IMR-90 (cell line): ENCODE data around the gene SPTLC1.

Source experiments
- CEBPB ChIP-seq: IDR thresholded peaks from 2 replicates; pipeline ENCODE4 v1.6.1; 2012; ENCODE audit warnings: low read depth, low read length, improper control_type of control experiment
- CHD1 ChIP-seq: IDR thresholded peaks from 2 replicates; pipeline ENCODE4 v1.6.1; 2012; ENCODE audit warnings: low read depth, low read length, improper control_type of control experiment
- ELK1 ChIP-seq: fragments of 150-350 bp; IDR thresholded peaks from 2 replicates; pipeline ENCODE4 v1.6.1; 2016; ENCODE audit warnings: low read depth, mild to moderate bottlenecking, low read length, moderate library complexity, borderline replicate concordance
- MAFK ChIP-seq: IDR thresholded peaks from 2 replicates; pipeline ENCODE4 v1.6.1; 2012; ENCODE audit warnings: low read depth, low read length, improper control_type of control experiment
- MXI1 ChIP-seq: IDR thresholded peaks from 2 replicates; pipeline ENCODE4 v1.6.1; 2012; ENCODE audit warnings: low read depth, mild to moderate bottlenecking, low read length, moderate library complexity, borderline replicate concordance
- POLR2A ChIP-seq: IDR thresholded peaks from 2 replicates; pipeline ENCODE4 v1.6.1; 2012; ENCODE audit warnings: mild to moderate bottlenecking, low read depth, low read length
- RAD21 ChIP-seq: IDR thresholded peaks from 2 replicates; pipeline ENCODE4 v1.6.1; 2012; ENCODE audit warnings: low read length, improper control_type of control experiment
- RCOR1 ChIP-seq: IDR thresholded peaks from 2 replicates; pipeline ENCODE4 v1.6.1; 2012; ENCODE audit warnings: mild to moderate bottlenecking, low read length, improper control_type of control experiment; ENCODE audit not compliant: insufficient replicate concordance
- SMC3 ChIP-seq: fragments of 150-350 bp; IDR thresholded peaks from 2 replicates; pipeline ENCODE4 v1.6.1; 2016; ENCODE audit warnings: low read depth, mild to moderate bottlenecking, antibody characterized with exemption, low read length, moderate library complexity
- USF2 ChIP-seq: fragments of 150-350 bp; IDR thresholded peaks from 2 replicates; pipeline ENCODE4 v1.6.1; 2017; ENCODE audit warnings: mild to moderate bottlenecking, antibody characterized with exemption, low read length, low read depth
- TF ChIP-seq, protein P1 (sequence below): conservative IDR thresholded peaks from 2 replicates; pipeline ENCODE4 v1.5.1; 2012; ENCODE audit warnings: mild to moderate bottlenecking, low read depth, low read length, improper control_type of control experiment

DNA sequence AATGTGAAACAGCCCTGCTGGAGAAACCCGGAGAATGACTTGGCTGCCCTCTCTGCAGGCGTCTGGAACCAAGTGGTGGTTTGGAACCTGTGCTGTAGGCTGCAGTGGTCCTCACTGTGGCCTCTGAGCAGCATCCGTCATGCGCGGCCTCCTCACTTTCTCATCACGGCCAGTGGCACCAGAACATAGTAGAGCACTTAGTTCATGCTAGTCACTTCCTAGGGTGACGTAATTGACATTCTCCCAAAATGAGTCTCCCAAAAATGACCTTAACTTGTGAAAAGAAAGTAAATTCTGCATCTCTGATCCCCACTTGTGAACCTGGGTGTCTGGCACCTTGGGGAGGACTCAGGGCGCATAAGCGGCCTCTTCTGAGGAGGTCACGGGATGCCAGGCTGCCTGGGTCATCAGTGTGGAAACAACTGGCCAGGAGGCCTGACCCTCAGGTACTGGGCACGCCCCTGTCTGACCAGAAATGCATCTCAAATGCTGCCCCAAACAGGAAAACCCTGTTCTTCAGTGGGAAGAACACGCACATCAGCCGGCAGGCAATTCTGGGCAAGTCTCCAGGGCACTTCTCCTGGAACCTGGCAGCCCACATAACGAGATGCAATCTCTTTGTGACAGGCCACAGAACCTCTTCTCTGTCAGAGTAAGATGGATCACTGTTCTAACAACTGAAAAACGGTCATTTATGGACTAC is 36.6 kb upstream of the SPTLC1 start:
- TF ChIP-seq MAFK (no peak), USF2 (no peak), SMC3 (no peak), POLR2A (no peak), CEBPB (peak; percentile 71), MXI1 (no peak), ELK1 (no peak), CHD1 (no peak), RCOR1 (no peak), RAD21 (no peak)
- TF ChIP-seq, protein P1, sequence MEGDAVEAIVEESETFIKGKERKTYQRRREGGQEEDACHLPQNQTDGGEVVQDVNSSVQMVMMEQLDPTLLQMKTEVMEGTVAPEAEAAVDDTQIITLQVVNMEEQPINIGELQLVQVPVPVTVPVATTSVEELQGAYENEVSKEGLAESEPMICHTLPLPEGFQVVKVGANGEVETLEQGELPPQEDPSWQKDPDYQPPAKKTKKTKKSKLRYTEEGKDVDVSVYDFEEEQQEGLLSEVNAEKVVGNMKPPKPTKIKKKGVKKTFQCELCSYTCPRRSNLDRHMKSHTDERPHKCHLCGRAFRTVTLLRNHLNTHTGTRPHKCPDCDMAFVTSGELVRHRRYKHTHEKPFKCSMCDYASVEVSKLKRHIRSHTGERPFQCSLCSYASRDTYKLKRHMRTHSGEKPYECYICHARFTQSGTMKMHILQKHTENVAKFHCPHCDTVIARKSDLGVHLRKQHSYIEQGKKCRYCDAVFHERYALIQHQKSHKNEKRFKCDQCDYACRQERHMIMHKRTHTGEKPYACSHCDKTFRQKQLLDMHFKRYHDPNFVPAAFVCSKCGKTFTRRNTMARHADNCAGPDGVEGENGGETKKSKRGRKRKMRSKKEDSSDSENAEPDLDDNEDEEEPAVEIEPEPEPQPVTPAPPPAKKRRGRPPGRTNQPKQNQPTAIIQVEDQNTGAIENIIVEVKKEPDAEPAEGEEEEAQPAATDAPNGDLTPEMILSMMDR, result no peak
